GM12878 (cell line): ENCODE data around the gene SELENOH. TPM values are rescaled to one million over a fixed set of nuclear protein-coding genes. Genes with fewer than 3 reads are reported as not detected.

Source experiments
- ATAC-seq: fragments of 200-7000 bp; cut with Tn5 transposase; 3 replicates; pipeline ENCODE4 v1.9.1; 2020; ENCODE audit warnings: mild to moderate bottlenecking, moderate library complexity
- BruUV-seq: library from RNA; stranded (reverse); fragments of 400-500 nt; replicated peaks from 2 replicates; lab custom pipeline; 2021; lab: Mats Ljungman, UMichigan
- CTCF ChIA-PET: fragments of 300-600 bp; sonication (Branson Sonifier 250); formaldehyde crosslinking; extraction: SDS; loops from one replicate; lab custom pipeline; 2021; ENCODE audit warnings: inconsistent platforms; lab: Yijun Ruan, JAX
- POLR2A ChIA-PET: fragments of 350-600 bp; formaldehyde crosslinking; extraction: SDS; loops from one replicate; lab custom pipeline; 2021; ENCODE audit warnings: inconsistent platforms; lab: Charles Lee
- RAD21 ChIA-PET: fragments of 300-600 bp; sonication (Branson Sonifier 250); formaldehyde crosslinking; loops from one replicate; lab custom pipeline; 2023; ENCODE audit warnings: antibody characterized with exemption; ENCODE audit not compliant: unreplicated experiment; lab: Charles Lee
- SMC1A ChIA-PET: fragments of 300-600 bp; sonication (Branson Sonifier 250); formaldehyde crosslinking; loops from one replicate; lab custom pipeline; 2023; ENCODE audit not compliant: unreplicated experiment, uncharacterized antibody; lab: Charles Lee
- DNase-seq: peaks from one replicate; pipeline ENCODE4 v3.0.0-alpha.2; 2011; ENCODE audit warnings: low read depth, low spot score
- FAIRE-seq: peaks from 3 replicates; lab custom pipeline; 2011; peaks lifted over from hg19 to GRCh38; lab: Jason Lieb, UNC
- H2AFZ ChIP-seq: 2 replicates; pipeline ENCODE4 v1.6.0; 2011; ENCODE audit warnings: low read depth, low read length, control low read depth; ENCODE audit not compliant: control insufficient read depth
- H3K27ac ChIP-seq: 2 replicates; pipeline ENCODE4 v1.5.1; 2011; ENCODE audit warnings: control low read depth; ENCODE audit not compliant: control insufficient read depth, insufficient read depth
- H3K27me3 ChIP-seq, 2 experiments: replicated peaks in 1 of 2; 2 replicates each; pipeline versions ENCODE4 v1.6.0 to v1.6.1; 2011; ENCODE audit warnings: low read length in 1 of 2; ENCODE audit not compliant: control insufficient read depth in 2 of 2, insufficient read depth in 2 of 2
- H3K36me3 ChIP-seq, 2 experiments: 2 replicates each; pipeline ENCODE4 v1.5.1; 2011; ENCODE audit warnings: low read length in 1 of 2; ENCODE audit not compliant: control insufficient read depth in 2 of 2, insufficient read depth in 2 of 2
- H3K4me1 ChIP-seq: 2 replicates; pipeline ENCODE4 v1.6.1; 2011; ENCODE audit warnings: mild to moderate bottlenecking, low read length, moderate library complexity, mixed read lengths; ENCODE audit not compliant: control insufficient read depth, insufficient read depth
- H3K4me2 ChIP-seq: 2 replicates; pipeline ENCODE4 v1.6.0; 2011; ENCODE audit warnings: control low read depth; ENCODE audit not compliant: control insufficient read depth, insufficient read depth
- H3K4me3 ChIP-seq: fragments of 200-600 bp; sonication (generic); 2 replicates; pipeline ENCODE4 v1.5.1; 2016
- H3K79me2 ChIP-seq: 2 replicates; pipeline ENCODE4 v1.6.0; 2011; ENCODE audit warnings: low read length; ENCODE audit not compliant: control insufficient read depth, insufficient read depth
- H3K9ac ChIP-seq: 2 replicates; pipeline ENCODE4 v1.8.0; 2011; ENCODE audit warnings: low read length, control low read depth, mixed read lengths; ENCODE audit not compliant: control insufficient read depth, insufficient read depth
- H3K9me3 ChIP-seq: replicated peaks from 3 replicates; pipeline ENCODE4 v1.5.1; 2011; ENCODE audit warnings: mild to moderate bottlenecking, low read length; ENCODE audit not compliant: control insufficient read depth, insufficient read depth
- H4K20me1 ChIP-seq: 2 replicates; pipeline ENCODE4 v1.6.0; 2011; ENCODE audit not compliant: control insufficient read depth, insufficient read depth
- ATF3 ChIP-seq: IDR thresholded peaks from 2 replicates; pipeline ENCODE4 v1.6.1; 2011; ENCODE audit warnings: low read depth, mild to moderate bottlenecking, low read length, moderate library complexity, borderline replicate concordance; ENCODE audit errors: extremely low read depth
- ATF7 ChIP-seq: fragments of 450-650 bp; IDR thresholded peaks from 2 replicates; pipeline ENCODE4 v1.6.1; 2016; ENCODE audit warnings: low read depth, mild to moderate bottlenecking
- CHD2 ChIP-seq: IDR thresholded peaks from 2 replicates; pipeline ENCODE4 v1.6.1; 2011; ENCODE audit warnings: low read depth, low read length, improper control_type of control experiment, borderline replicate concordance
- DPF2 ChIP-seq: fragments of 450-650 bp; IDR thresholded peaks from 2 replicates; pipeline ENCODE4 v1.6.1; 2017; ENCODE audit warnings: mild to moderate bottlenecking
- EED ChIP-seq: sonication (generic); IDR thresholded peaks from 2 replicates; pipeline ENCODE4 v1.6.1; 2016; ENCODE audit warnings: antibody characterized with exemption, low read depth
- ETV6 ChIP-seq, 2 experiments: fragments of 450-650 bp in 1 of 2; IDR thresholded peaks in 1 of 2; conservative IDR thresholded peaks in 1 of 2; 2 replicates each; pipeline ENCODE4 v1.6.1; 2014; ENCODE audit warnings: antibody characterized with exemption in 1 of 2, borderline replicate concordance in 1 of 2, low read depth in 1 of 2, mild to moderate bottlenecking in 1 of 2, moderate library complexity in 1 of 2
- HCFC1 ChIP-seq: fragments of 150-350 bp; IDR thresholded peaks from 2 replicates; pipeline ENCODE4 v1.6.1; 2014; ENCODE audit warnings: low read length
- IKZF1 ChIP-seq: fragments of 450-650 bp; conservative IDR thresholded peaks from 2 replicates; pipeline ENCODE4 v1.6.1; 2017; ENCODE audit warnings: antibody characterized with exemption, mild to moderate bottlenecking
- JUNB ChIP-seq: IDR thresholded peaks from 2 replicates; pipeline ENCODE4 v1.6.1; 2016; ENCODE audit warnings: antibody characterized with exemption, mild to moderate bottlenecking
- NBN ChIP-seq: fragments of 450-650 bp; IDR thresholded peaks from 2 replicates; pipeline ENCODE4 v1.6.1; 2016
- NKRF ChIP-seq: fragments of 450-650 bp; conservative IDR thresholded peaks from 2 replicates; pipeline ENCODE4 v1.6.1; 2017; ENCODE audit warnings: mild to moderate bottlenecking, moderate library complexity
- RAD21 ChIP-seq: IDR thresholded peaks from 2 replicates; pipeline ENCODE4 v1.6.1; 2011; ENCODE audit warnings: mild to moderate bottlenecking, low read depth, low read length, moderate library complexity; ENCODE audit not compliant: insufficient read depth
- RB1 ChIP-seq: fragments of 450-650 bp; formaldehyde crosslinking; IDR thresholded peaks from 2 replicates; pipeline ENCODE4 v1.6.1; 2017; ENCODE audit warnings: mild to moderate bottlenecking, borderline replicate concordance
- RELB ChIP-seq: fragments of 450-650 bp; IDR thresholded peaks from 2 replicates; pipeline ENCODE4 v1.6.1; 2017; ENCODE audit warnings: low read depth, mild to moderate bottlenecking, moderate library complexity
- TBL1XR1 ChIP-seq: IDR thresholded peaks from 2 replicates; pipeline ENCODE4 v1.6.1; 2012; ENCODE audit warnings: low read depth, low read length, improper control_type of control experiment
- in situ Hi-C: fragments of 300-500 bp; cut with MboI; formaldehyde crosslinking; loops from 9 replicates; pipeline ENCODE4 v1.14.3; 2018; ENCODE audit warnings: mixed read lengths
- intact Hi-C: fragments of 100-400 bp; cut with micrococcal nuclease; formaldehyde crosslinking; loops from one replicate; pipeline ENCODE4 v1.14.2; 2022; ENCODE audit not compliant: unreplicated experiment
- polyA plus RNA-seq, 11 experiments: library from polyadenylated mRNA; depleted of rRNA in 4 of 11; unstranded in 6 of 11; stranded (reverse) in 5 of 11; fragments of >200 nt; fragmentation: Nextera tagmentation in 4 of 11; fragmentation: Illumina TruSeq in 1 of 11; extraction: Ambion mirVana in 4 of 11; extraction: Trizol in 1 of 11; gene quantifications; 1 replicate in 1 of 11; 2 replicates in 10 of 11; pipeline versions ENCODE4 v1.2.1 to v1.2.3, GENCODE V29; 2011 to 2016; ENCODE audit warnings: inconsistent platforms in 2 of 11, missing spikeins in 2 of 11, low read depth in 1 of 11
- total RNA-seq, 4 experiments: library from RNA; depleted of rRNA in 3 of 4; stranded (reverse); fragments of >200 nt in 3 of 4; fragmentation: Illumina TruSeq in 1 of 4; extraction: Trizol in 1 of 4; gene quantifications; 2 replicates each; pipeline versions ENCODE4 v1.2.1 to v1.2.3, GENCODE V29; 2013 to 2021

The SELENOH gene
- total and polyA plus RNA-seq, 10 of the 15 experiments (the other 5 are each of a cell fraction or from before 2014, with no cell fraction given), result 20.3 to 458 (median 200) TPM

- TF ChIP-seq TBL1XR1 (no peak), RAD21 (no peak), CHD2 (peak; percentile 49; the same call in 1 of the 2 replicates), RB1 (no peak), JUNB (no peak), ETV6 (conservative IDR thresholded peaks at IDR 0.05 in 1 of 2, IDR thresholded peaks at IDR 0.05 in 1 of 2; ENCODE audit: borderline replicate concordance in 1 of 2, low read depth in 1 of 2) (no peak)
These were observed 46.8 kb downstream of the SELENOH start (continued) for GRCh38 chr11:57787920-57788702.

GRCh38 chr11:57788703-57789088 is 47.4 kb downstream of the SELENOH start:
- Histone ChIP-seq H2AFZ (no peak overlapping the region), H4K20me1 (no peaks in the 10 kb centered on the region), H3K4me3 (no peak overlapping the region), H3K79me2 (peaks cover 84% of the 10 kb centered on the region), H3K27ac (peak overlapping the region; percentile 78; the same call in 1 of the 2 replicates), H3K4me2 (0 out of 2 replicates have a peak overlapping the region, but pooled peaks have one; percentile 77), H3K27me3 (no peaks in the 10 kb centered on the region), H3K4me1 (peaks cover 61% of the 10 kb centered on the region), H3K9me3 (no peaks in the 10 kb centered on the region), H3K36me3 (peaks cover 2 to 7% of the 10 kb centered on the region in 2 experiments; a peak in 2 of 4 replicates), H3K9ac (no peak overlapping the region; the same call in 1 of the 2 replicates)
- ATAC-seq (no peak), FAIRE-seq (no peak), DNase-seq (no peak)
- RAD21 ChIA-PET, result interaction anchor here (1.0 to 6.2 kb wide), 6 partner anchors 10 to 144 kb away, joined by 3 to 73 read pairs (median 4); partner anchors contain the start of gene CTNND1
- SMC1A ChIA-PET, result interaction anchor here (0.6 to 13.0 kb wide), 6 partner anchors 10 to 47 kb away, joined by 3 to 197 read pairs (median 10); partner anchors contain the start of genes CTNND1 and SELENOH
- in situ Hi-C loops, result no loop called here
- CTCF ChIA-PET, result interaction anchor here (1.1 to 6.3 kb wide), 5 partner anchors 10 to 37 kb away, joined by 4 to 62 read pairs (median 15); partner anchors contain the start of genes BTBD18 and CTNND1
- POLR2A ChIA-PET, result interaction anchor here (0.8 to 2.6 kb wide), 7 partner anchors 9 to 27 kb away, joined by 3 to 12 read pairs (median 6); partner anchors contain the start of gene CTNND1
- BruUV-seq, result no TSS peak
- intact Hi-C loops, result loop anchor here (10.0 kb wide), 1 partner anchor 224 kb away; the partner anchor contains the start of gene UBE2L6
- TF ChIP-seq ATF7 (no peak), ATF3 (no peak), NBN (no peak), DPF2 (0 out of 2 replicates have a peak, but pooled peaks have one; percentile 2), EED (no peak), HCFC1 (no peak), CHD2 (no peak), NKRF (no peak), RELB (0 out of 2 replicates have a peak, but pooled peaks have one; percentile 10), IKZF1 (peak; percentile 24)
